DND-41 (cell line): Measurements from ENCODE around the gene PJVK.

ENCODE experiments used
- ATAC-seq: fragments of 200-7000 bp; cut with Tn5 transposase; 3 replicates; pipeline ENCODE4 v1.9.1; 2021; ENCODE audit warnings: low read depth; ENCODE audit not compliant: insufficient read depth
- DNase-seq: peaks from one replicate; pipeline ENCODE4 v3.0.0-alpha.2; 2020
- H2AFZ ChIP-seq: 2 replicates; pipeline ENCODE4 v1.6.0; 2012; ENCODE audit warnings: low read depth, low read length
- H3K27ac ChIP-seq: 2 replicates; pipeline ENCODE4 v1.5.1; 2012; ENCODE audit warnings: low read length, inconsistent platforms
- H3K27me3 ChIP-seq: fragments of 200-600 bp; sonication (generic); 2 replicates; pipeline ENCODE4 v1.6.0; 2012; ENCODE audit warnings: low read length, mild to moderate bottlenecking, inconsistent platforms; ENCODE audit not compliant: insufficient read depth, poor library complexity
- H3K36me3 ChIP-seq: 2 replicates; pipeline ENCODE4 v1.5.1; 2012; ENCODE audit warnings: low read length, inconsistent platforms; ENCODE audit not compliant: insufficient read depth
- H3K4me1 ChIP-seq: 2 replicates; pipeline ENCODE4 v1.5.1; 2012; ENCODE audit warnings: mild to moderate bottlenecking, low read length; ENCODE audit not compliant: insufficient read depth
- H3K4me2 ChIP-seq: 2 replicates; pipeline ENCODE4 v1.6.0; 2012; ENCODE audit warnings: mild to moderate bottlenecking, moderate library complexity, low read length, inconsistent platforms; ENCODE audit not compliant: insufficient read depth
- H3K4me3 ChIP-seq, 2 experiments: fragments of 200-600 bp in 1 of 2; shearing (Covaris generic) in 1 of 2; 2 replicates each; pipeline ENCODE4 v1.5.1; 2012 to 2016; ENCODE audit warnings: inconsistent platforms in 2 of 2, low read length in 2 of 2, mild to moderate bottlenecking in 2 of 2, low read depth in 1 of 2, moderate library complexity in 1 of 2
- H3K79me2 ChIP-seq: 2 replicates; pipeline ENCODE4 v1.6.0; 2012; ENCODE audit warnings: low read length, inconsistent platforms; ENCODE audit not compliant: insufficient read depth
- H3K9ac ChIP-seq: 2 replicates; pipeline ENCODE4 v1.6.0; 2012; ENCODE audit warnings: low read depth, mild to moderate bottlenecking, inconsistent platforms, low read length, moderate library complexity
- H3K9me3 ChIP-seq: 2 replicates; pipeline ENCODE4 v1.5.1; 2012; ENCODE audit warnings: low read length, moderate library complexity, mild to moderate bottlenecking, inconsistent platforms; ENCODE audit not compliant: insufficient read depth, severe bottlenecking
- H4K20me1 ChIP-seq: 2 replicates; pipeline ENCODE4 v1.6.0; 2012; ENCODE audit warnings: low read length; ENCODE audit not compliant: insufficient read depth
- EZH2 ChIP-seq: IDR thresholded peaks from 3 replicates; pipeline ENCODE4 v1.6.1; 2012; ENCODE audit warnings: borderline replicate concordance, low read depth, mild to moderate bottlenecking, moderate library complexity, low read length, inconsistent platforms; ENCODE audit not compliant: severe bottlenecking
- TF ChIP-seq, protein P1 (sequence below): IDR thresholded peaks from 2 replicates; pipeline ENCODE4 v1.5.1; 2012; ENCODE audit warnings: borderline replicate concordance, low read length, moderate library complexity, mild to moderate bottlenecking; ENCODE audit not compliant: poor library complexity, severe bottlenecking; ENCODE audit errors: extremely low read depth

Gene PJVK

DNA sequence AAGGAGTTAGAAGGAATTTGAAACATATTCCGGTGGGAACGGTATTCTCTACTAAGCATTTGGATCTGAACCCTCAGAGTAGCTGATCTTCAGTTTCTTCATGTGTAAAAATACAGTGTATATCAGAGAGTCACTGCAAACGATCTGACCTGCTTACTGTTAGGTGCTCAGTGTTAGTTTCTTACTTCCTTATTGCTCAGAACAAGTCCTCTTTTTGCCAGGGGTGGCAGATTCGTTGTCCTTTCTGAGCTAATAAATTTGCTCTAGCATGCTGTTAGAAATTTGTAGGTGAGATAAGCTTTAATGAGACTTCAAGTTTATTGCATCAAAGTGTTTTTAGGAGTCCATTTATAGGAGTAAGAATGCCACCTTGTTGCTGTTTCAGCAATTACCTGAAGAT, 44.9 kb downstream of the PJVK start:
- Histone ChIP-seq H3K27ac (no peak overlapping the region), H3K27me3 (no peaks in the 10 kb centered on the region), H2AFZ (no peak overlapping the region), H3K4me3 (no peak overlapping the region), H3K79me2 (no peaks in the 10 kb centered on the region), H3K4me1 (no peaks in the 10 kb centered on the region), H3K36me3 (peaks cover 85% of the 10 kb centered on the region), H3K9me3 (no peaks in the 10 kb centered on the region), H3K9ac (no peak overlapping the region), H3K4me2 (no peak overlapping the region), H4K20me1 (no peaks in the 10 kb centered on the region)
- no peak for DNase-seq
- TF ChIP-seq, protein P1, sequence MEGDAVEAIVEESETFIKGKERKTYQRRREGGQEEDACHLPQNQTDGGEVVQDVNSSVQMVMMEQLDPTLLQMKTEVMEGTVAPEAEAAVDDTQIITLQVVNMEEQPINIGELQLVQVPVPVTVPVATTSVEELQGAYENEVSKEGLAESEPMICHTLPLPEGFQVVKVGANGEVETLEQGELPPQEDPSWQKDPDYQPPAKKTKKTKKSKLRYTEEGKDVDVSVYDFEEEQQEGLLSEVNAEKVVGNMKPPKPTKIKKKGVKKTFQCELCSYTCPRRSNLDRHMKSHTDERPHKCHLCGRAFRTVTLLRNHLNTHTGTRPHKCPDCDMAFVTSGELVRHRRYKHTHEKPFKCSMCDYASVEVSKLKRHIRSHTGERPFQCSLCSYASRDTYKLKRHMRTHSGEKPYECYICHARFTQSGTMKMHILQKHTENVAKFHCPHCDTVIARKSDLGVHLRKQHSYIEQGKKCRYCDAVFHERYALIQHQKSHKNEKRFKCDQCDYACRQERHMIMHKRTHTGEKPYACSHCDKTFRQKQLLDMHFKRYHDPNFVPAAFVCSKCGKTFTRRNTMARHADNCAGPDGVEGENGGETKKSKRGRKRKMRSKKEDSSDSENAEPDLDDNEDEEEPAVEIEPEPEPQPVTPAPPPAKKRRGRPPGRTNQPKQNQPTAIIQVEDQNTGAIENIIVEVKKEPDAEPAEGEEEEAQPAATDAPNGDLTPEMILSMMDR = no peak
- no peak for TF ChIP-seq EZH2
- ATAC-seq = no peak

- H4K20me1 ChIP-seq = no peaks in the 10 kb centered on the region
- ATAC-seq = no peak
Observed at GRCh38 chr2:178498137-178498536, 47.0 kb downstream of the PJVK start.

GRCh38 chr2:178499640-178500039, 48.5 kb downstream of the PJVK start:
- Histone ChIP-seq H3K4me3 (no peak overlapping the region), H3K9me3 (no peaks in the 10 kb centered on the region), H3K27ac (no peak overlapping the region), H2AFZ (no peak overlapping the region), H3K9ac (no peak overlapping the region), H3K4me2 (no peak overlapping the region), H3K27me3 (no peaks in the 10 kb centered on the region), H3K79me2 (no peaks in the 10 kb centered on the region), H4K20me1 (no peaks in the 10 kb centered on the region), H3K36me3 (peaks cover 88% of the 10 kb centered on the region), H3K4me1 (no peaks in the 10 kb centered on the region)
- no peak for TF ChIP-seq EZH2
- TF ChIP-seq, protein P1 = no peak
- DNase-seq = no peak
- ATAC-seq = no peak

More at GRCh38 chr2:178498137-178498536, 47.0 kb downstream of the PJVK start:
- Histone ChIP-seq H3K4me3 (no peak overlapping the region), H3K9me3 (no peaks in the 10 kb centered on the region), H3K4me1 (no peaks in the 10 kb centered on the region), H3K9ac (no peak overlapping the region), H3K27ac (no peak overlapping the region), H2AFZ (no peak overlapping the region), H3K4me2 (no peak overlapping the region), H3K79me2 (no peaks in the 10 kb centered on the region), H3K27me3 (no peaks in the 10 kb centered on the region), H3K36me3 (peaks cover 87% of the 10 kb centered on the region)
- no peak for DNase-seq
- TF ChIP-seq EZH2 = no peak
- TF ChIP-seq, protein P1 = no peak

- Histone ChIP-seq H3K9me3 (no peaks in the 10 kb centered on the region), H3K79me2 (no peaks in the 10 kb centered on the region), H3K4me2 (no peak overlapping the region), H2AFZ (no peak overlapping the region), H4K20me1 (no peaks in the 10 kb centered on the region), H3K27ac (no peak overlapping the region), H3K36me3 (peaks cover 77% of the 10 kb centered on the region), H3K9ac (no peak overlapping the region), H3K4me3 (no peak overlapping the region), H3K27me3 (no peaks in the 10 kb centered on the region), H3K4me1 (no peaks in the 10 kb centered on the region)
- TF ChIP-seq EZH2 = no peak
- TF ChIP-seq, protein P1 = no peak
- ATAC-seq (no peak), DNase-seq (no peak)
Observed at GRCh38 chr2:178502751-178503150, 51.6 kb downstream of the PJVK start.
